ENCODE measurements around the gene ZYG11B.
"Not testable (repeated sequence)": the region's sequence is repeated elsewhere in the genome, so short reads cannot be mapped to it uniquely, and the experiment has no call there.

The ZYG11B gene

DNA sequence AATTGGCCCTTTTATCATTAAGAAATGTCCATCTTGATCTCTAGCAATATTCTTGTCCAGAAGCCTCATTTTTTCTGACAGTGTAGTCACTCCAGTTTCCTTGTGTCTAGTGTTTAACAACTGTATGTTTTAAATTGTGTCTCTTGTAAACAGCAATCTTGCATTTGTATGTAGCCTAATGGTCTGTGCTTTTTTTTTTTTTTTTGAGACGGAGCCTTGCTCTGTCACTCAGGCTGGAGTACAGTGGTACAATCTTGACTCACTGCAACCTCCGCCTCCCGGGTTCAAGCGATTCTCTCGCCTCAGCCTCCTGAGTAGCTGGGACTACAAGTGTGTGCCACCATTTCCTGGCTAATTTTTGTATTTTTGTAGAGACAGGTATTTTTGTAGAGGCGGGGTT, 118.9 kb downstream of the ZYG11B start:
- not testable (repeated sequence) for ATAC-seq, H3K4me3 Mint-ChIP-seq

DNA sequence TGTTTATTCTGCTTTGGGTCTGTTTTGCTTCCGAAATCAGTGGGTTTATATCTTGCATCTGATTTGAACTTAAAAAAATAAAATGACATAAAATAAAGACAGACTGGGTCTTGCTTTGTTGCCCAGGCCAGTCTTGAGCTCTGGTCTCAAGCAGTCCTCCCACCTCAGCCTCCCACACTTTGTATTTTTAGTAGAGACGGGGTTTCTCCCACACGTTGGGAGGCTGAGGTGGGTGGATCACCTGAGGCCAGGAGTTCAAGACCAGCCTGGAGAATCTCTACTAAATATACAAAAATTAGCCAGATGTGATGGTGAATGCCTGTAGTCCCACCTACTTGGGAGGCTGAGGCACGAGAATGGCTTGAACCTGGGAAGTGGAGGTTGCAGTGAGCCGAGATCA, 122.2 kb downstream of the ZYG11B start:
- ATAC-seq (no peak), DNase-seq (no peak)
- Mint-ChIP-seq H3K9me3 (no peaks in the 10 kb centered on the region), H3K4me3 (no peak overlapping the region), H3K4me1 (peaks cover 8% of the 10 kb centered on the region), H3K27me3 (peaks cover 33% of the 10 kb centered on the region), H3K27ac (no peak overlapping the region)

More for the DNA sequence above, 118.9 kb downstream of the ZYG11B start:
- H3K4me1 Mint-ChIP-seq, result peaks cover 18% of the 10 kb centered on the region
- not testable (repeated sequence) for H3K27ac Mint-ChIP-seq, DNase-seq, H3K9me3 Mint-ChIP-seq
- H3K27me3 Mint-ChIP-seq, result peaks cover 51% of the 10 kb centered on the region

DNA sequence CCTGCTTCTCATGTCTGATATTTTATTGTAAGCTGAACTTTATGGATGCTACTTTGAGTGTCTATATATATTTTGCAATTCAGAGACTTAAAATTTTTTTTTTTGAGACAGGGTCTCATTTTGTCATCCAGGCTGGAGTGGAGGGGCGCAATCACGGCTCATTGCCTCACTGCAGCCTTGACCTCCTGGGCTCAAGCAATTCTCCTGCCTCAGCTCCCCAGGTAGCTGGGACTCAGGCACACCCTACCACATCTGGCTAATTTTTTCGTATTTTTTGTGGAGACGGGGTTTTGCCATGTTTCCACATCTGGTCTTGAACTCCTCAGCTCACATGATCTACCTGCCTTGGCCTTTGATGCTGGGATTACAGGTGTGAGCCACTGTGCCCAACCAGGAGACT, 124.7 kb downstream of the ZYG11B start:
- Mint-ChIP-seq H3K9me3 (no peaks in the 10 kb centered on the region), H3K4me3 (no peak overlapping the region), H3K27ac (no peak overlapping the region), H3K27me3 (peaks cover 11% of the 10 kb centered on the region), H3K4me1 (no peaks in the 10 kb centered on the region)
- ATAC-seq (no peak), DNase-seq (no peak)

DNA sequence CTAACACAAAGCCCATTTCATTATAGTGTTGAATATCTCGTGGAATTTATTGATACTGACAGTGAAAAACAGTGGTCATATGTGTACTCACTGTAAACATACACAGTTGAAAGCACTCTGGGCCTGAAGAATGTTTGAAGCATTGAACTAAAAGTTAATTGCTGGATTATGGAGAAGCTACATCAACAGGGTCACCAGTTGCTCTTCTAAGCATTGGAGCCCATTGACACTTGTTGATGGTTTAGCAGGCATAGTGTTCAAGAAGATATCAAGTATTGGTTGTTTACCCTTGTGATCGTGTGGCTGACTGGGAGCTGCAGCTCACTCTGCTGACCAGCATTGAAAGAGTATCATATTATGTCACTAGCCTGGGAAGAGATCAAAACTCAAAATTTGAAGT, 126.6 kb downstream of the ZYG11B start:
- Mint-ChIP-seq H3K4me1 (no peaks in the 10 kb centered on the region), H3K27ac (no peak overlapping the region)

DNA sequence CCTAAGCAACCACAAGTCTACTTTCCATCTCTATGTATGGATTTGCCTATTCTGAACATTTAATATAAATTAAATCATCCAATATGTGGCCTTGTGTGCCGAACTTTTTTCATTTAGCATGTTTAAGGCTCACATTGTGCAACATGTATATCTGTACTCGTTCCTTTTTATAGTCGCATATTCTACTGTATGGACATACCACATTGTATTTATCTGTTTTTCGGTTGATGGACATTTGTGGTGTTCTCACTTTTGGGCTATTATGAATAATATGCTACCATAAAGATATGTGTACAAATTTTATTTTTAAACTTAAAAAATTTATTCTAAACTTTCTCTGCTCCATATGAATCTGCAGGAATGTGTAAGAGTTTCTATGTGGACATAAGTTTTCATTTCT, 129.3 kb downstream of the ZYG11B start:
- Mint-ChIP-seq H3K27me3 (no peaks in the 10 kb centered on the region), H3K9me3 (no peaks in the 10 kb centered on the region), H3K27ac (no peak overlapping the region), H3K4me3 (no peak overlapping the region), H3K4me1 (no peaks in the 10 kb centered on the region)
- DNase-seq (no peak), ATAC-seq (no peak)

More for the DNA sequence above, 126.6 kb downstream of the ZYG11B start:
- ATAC-seq, result no peak
- Mint-ChIP-seq H3K4me3 (no peak overlapping the region), H3K9me3 (no peaks in the 10 kb centered on the region), H3K27me3 (peaks cover 7% of the 10 kb centered on the region)
- no peak for DNase-seq

DNA sequence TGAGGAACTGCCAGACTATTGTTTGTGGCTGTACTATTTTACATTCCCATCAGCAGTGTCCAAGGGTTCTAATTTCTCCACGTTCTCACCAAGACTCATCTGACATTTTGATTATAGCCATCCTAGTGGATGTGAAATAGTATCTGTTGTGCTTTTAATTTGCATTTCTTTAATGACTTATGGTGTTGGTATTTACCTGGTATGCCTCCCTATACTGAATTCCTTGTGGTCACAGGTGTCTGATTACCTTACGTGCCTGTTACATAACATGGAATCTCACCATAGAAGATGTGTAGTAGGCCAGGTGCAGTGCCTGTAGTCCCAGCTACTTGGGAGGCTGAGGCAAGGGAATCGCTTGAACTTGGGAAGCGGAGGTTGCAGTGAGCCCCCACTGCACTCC, 129.8 kb downstream of the ZYG11B start:
- Mint-ChIP-seq H3K4me1 (no peaks in the 10 kb centered on the region), H3K4me3 (no peak overlapping the region), H3K27ac (no peak overlapping the region)

DNA sequence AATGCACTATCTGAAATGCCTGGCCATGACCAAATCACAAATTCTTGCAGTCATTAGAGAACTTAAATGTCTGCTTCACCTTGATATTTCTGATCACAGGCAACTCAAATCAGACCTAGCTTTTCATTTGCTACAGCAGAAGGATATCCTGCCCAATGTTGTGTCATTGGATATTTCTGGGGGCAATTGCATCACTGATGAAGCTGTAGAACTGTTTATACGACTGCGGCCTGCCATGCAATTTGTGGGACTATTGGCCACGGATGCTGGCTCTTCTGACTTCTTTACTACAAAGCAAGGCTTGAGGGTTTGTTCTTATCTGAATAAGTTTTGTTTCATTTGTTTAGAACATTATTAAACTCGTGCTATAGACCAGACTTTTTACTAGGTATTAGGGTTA, 131.2 kb downstream of the ZYG11B start:
- no peaks in the 10 kb centered on the region for H3K27me3 Mint-ChIP-seq
- no peak for ATAC-seq

More for the DNA sequence above, 129.8 kb downstream of the ZYG11B start:
- DNase-seq (no peak), ATAC-seq (no peak)
- H3K27me3 Mint-ChIP-seq, result no peaks in the 10 kb centered on the region
- H3K9me3 Mint-ChIP-seq, result no peaks in the 10 kb centered on the region

DNA sequence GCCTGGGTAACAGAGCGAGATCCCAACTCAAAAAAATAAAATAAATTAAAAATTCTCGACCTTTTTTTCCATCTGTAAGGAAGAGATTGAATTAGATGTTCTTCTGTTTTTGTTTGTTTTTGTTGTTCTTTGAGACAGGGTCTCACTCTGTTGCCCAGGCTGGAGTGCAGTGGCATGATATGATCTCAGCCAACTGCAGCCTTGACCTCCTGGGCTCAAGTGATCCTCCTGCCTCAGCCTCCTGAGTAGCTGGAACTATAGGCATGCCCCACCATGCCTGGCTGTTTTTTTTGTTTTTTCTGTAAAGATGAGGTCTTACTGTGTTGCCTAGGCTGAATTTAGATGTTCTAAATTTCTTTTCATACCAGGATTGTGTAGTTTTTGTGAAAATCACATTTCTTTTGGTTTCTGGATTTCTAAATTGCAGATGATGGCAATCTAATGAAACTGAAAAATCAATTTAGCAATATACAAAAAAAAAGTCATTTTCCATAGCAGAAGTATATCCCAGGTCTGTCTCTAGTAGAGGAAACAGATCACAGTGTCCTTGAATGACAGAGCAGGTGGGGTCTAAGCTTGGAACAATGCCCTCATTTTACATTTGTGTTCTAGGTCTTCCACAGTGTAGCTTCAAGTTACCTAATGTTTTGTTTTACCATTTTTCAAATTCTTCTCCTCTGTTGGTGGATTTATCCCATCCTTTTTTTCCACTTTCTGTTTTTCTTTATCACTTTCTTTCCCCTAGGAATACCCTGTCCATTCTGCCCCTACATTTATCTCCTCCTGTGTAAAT, 136.6 kb downstream of the ZYG11B start:
- DNase-seq (no peak), ATAC-seq (no peak)
- Mint-ChIP-seq H3K9me3 (no peaks in the 10 kb centered on the region), H3K27me3 (peaks cover 8% of the 10 kb centered on the region), H3K27ac (no peak overlapping the region), H3K4me1 (no peaks in the 10 kb centered on the region), H3K4me3 (no peak overlapping the region)

More for the DNA sequence above, 131.2 kb downstream of the ZYG11B start:
- Mint-ChIP-seq H3K4me1 (no peaks in the 10 kb centered on the region), H3K9me3 (no peaks in the 10 kb centered on the region), H3K27ac (no peak overlapping the region), H3K4me3 (no peak overlapping the region)
- no peak for DNase-seq

DNA sequence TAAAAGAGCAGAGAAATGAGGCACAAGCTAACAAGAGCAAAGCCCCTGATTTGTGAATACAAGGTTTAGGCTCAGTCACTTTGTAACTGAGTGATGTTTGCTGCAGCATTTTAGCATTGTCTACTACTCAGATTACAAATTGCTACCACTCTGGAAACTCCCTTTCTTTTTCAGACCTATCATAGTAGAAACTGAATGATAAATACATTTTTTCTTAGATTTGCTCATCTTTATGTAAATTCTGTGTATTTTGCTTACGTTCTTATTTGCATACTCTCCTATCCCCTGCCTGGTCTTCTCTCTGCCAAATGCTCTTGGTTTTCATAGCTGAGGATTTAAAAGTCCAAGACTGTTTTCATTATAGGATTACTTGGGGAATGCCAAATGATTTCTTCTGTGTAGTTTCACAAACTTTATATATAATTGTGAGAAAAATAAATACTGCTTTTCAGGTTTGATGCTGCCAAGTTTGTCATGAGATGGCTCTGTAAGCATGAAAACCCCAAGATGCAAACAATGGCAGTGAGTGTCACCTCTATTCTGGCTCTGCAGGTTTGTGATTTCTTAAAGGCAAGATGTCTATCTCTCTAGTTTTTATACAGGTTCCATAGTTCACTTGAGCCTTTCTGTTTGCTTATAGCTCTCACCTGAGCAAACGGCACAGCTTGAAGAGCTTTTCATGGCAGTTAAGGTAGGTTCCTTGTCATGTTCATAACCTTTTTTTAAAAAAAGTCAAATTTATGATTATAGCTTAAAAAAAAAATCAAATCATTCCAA, 141.0 kb downstream of the ZYG11B start:
- Mint-ChIP-seq H3K9me3 (no peaks in the 10 kb centered on the region), H3K27me3 (peaks cover 8% of the 10 kb centered on the region), H3K4me1 (no peaks in the 10 kb centered on the region), H3K4me3 (no peak overlapping the region), H3K27ac (no peak overlapping the region)
- no peak for DNase-seq
- peak; percentile 84 for ATAC-seq

DNA sequence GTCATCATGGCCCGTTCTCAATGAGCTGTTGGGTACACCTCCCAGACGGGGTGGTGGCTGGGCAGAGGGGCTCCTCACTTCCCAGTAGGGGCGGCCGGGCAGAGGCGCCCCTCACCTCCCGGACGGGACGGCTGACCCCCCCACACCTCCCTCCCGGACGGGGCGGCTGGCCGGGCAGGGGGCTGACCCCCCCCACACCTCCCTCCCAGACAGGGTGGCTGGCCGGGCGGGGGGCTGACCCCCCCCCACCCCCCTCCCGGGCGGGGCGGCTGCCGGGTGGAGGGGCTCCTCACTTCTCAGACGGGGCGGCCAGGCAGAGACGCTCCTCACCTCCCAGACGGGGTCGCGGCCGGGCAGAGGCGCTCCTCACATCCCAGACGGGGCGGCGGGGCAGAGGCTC, 143.5 kb downstream of the ZYG11B start:
- not testable (repeated sequence) for H3K27ac Mint-ChIP-seq, H3K4me1 Mint-ChIP-seq, H3K27me3 Mint-ChIP-seq, DNase-seq, H3K4me3 Mint-ChIP-seq, H3K9me3 Mint-ChIP-seq
- peak; percentile 65 for ATAC-seq

DNA sequence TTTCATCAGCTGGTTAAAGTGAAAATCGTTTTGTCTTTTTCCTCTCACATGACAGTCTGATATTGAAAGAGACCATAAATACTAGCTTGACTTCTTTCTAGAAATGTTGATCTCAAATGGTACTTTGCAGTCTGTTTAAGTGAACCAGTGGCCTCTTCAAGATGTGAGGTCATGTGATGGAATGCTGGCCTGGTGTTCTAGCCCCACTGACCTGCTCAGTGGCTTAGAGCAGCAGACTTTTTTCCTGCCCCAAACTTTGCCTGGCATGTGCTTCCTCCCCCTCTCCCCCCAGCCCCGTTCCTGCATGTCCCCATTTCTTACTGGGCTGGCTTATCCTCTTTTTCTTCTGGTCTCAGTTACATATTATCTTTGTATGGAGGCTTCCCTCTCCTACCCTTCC, 150.6 kb downstream of the ZYG11B start:
- no peaks in the 10 kb centered on the region for H3K4me1 Mint-ChIP-seq
- no peaks in the 10 kb centered on the region for H3K27me3 Mint-ChIP-seq
- DNase-seq, result no peak
- no peak for ATAC-seq
- no peaks in the 10 kb centered on the region for H3K9me3 Mint-ChIP-seq
- no peak overlapping the region for H3K27ac Mint-ChIP-seq
- no peak overlapping the region for H3K4me3 Mint-ChIP-seq

Data from stimulated activated naive CD8-positive, alpha-beta T cell treated with anti-CD3 and anti-CD28 coated beads, Interleukin-15, amount 100 ng/mL, for 72 hours (primary cell).